MM.1S (cell line): ENCODE measurements around the gene CD302.

Experiments
- CTCF ChIP-seq: fragments of 300-600 bp; sonication (generic); IDR thresholded peaks from 2 replicates; pipeline ENCODE4 v1.5.1; 2016; ENCODE audit warnings: antibody characterized with exemption, low read length, mixed read lengths
- EZH2 ChIP-seq: fragments of 300-600 bp; sonication (generic); optimal IDR thresholded peaks from 2 replicates; pipeline ENCODE3; 2017; ENCODE audit warnings: low read depth, mild to moderate bottlenecking, antibody characterized with exemption, low read length, mixed read lengths

GRCh38 chr2:159735648-159736047 lies 62.4 kb downstream of the CD302 start:
- TF ChIP-seq EZH2 (no peak), CTCF (no peak)
